H1 (cell line): Measurements from ENCODE around the gene ZBTB47. TPM values are rescaled to one million over a fixed set of nuclear protein-coding genes. Genes with fewer than 3 reads are reported as not detected.

ENCODE experiments used
- CTCF ChIA-PET: fragments of 300-600 bp; sonication (Branson Sonifier 250); formaldehyde crosslinking; loops from one replicate; lab custom pipeline; 2021; ENCODE audit not compliant: partially characterized antibody; lab: Charles Lee
- POLR2A ChIA-PET: fragments of 300-600 bp; sonication (Branson Sonifier 250); formaldehyde crosslinking; loops from one replicate; lab custom pipeline; 2021; ENCODE audit warnings: inconsistent platforms; ENCODE audit not compliant: partially characterized antibody; lab: Charles Lee
- DNase-seq, 2 experiments: peaks; one replicate each; pipeline versions ENCODE4 v3.0.0 to v3.0.0-alpha.2; 2010 to 2022; ENCODE audit warnings: low spot score in 2 of 2, low read depth in 1 of 2, mixed read lengths in 1 of 2
- FAIRE-seq: peaks from 2 replicates; lab custom pipeline; 2011; peaks lifted over from hg19 to GRCh38; lab: Jason Lieb, UNC
- H2AFZ ChIP-seq: 2 replicates; pipeline ENCODE4 v1.8.1; 2012; ENCODE audit warnings: low read length, inconsistent platforms
- H2AK5ac ChIP-seq: 2 replicates; pipeline ENCODE4 v1.6.1; 2013; ENCODE audit warnings: low read depth, low read length
- H2BK120ac ChIP-seq: replicated peaks from 2 replicates; pipeline ENCODE3; 2013; ENCODE audit warnings: low read depth, low read length, inconsistent platforms
- H2BK12ac ChIP-seq: 2 replicates; pipeline ENCODE4 v1.6.1; 2013; ENCODE audit warnings: low read depth, low read length
- H2BK15ac ChIP-seq: 2 replicates; pipeline ENCODE4 v1.6.1; 2013; ENCODE audit warnings: low read length
- H2BK20ac ChIP-seq: 2 replicates; pipeline ENCODE4 v1.6.1; 2013; ENCODE audit warnings: low read length
- H2BK5ac ChIP-seq: 2 replicates; pipeline ENCODE4 v1.6.1; 2013; ENCODE audit warnings: low read depth, low read length
- H3K14ac ChIP-seq: 2 replicates; pipeline ENCODE4 v1.6.1; 2013; ENCODE audit warnings: inconsistent platforms; ENCODE audit not compliant: insufficient read length
- H3K18ac ChIP-seq: 2 replicates; pipeline ENCODE4 v1.6.1; 2013; ENCODE audit warnings: low read length; ENCODE audit errors: extremely low read depth
- H3K23ac ChIP-seq: 2 replicates; pipeline ENCODE4 v1.6.1; 2013; ENCODE audit warnings: inconsistent platforms; ENCODE audit not compliant: insufficient read length
- H3K23me2 ChIP-seq: 2 replicates; pipeline ENCODE4 v1.6.1; 2013; ENCODE audit warnings: low read depth, low read length
- H3K27ac ChIP-seq: 2 replicates; pipeline ENCODE4 v1.6.1; 2011; ENCODE audit warnings: low read depth, low read length, inconsistent platforms
- H3K27me3 ChIP-seq, 4 experiments: replicated peaks in 1 of 4; 1 replicate in 1 of 4; 2 replicates in 3 of 4; pipeline versions ENCODE4 v1.6.1 to v1.8.1; 2011 to 2013; ENCODE audit warnings: low read length in 3 of 4, mild to moderate bottlenecking in 3 of 4, inconsistent platforms in 2 of 4, mixed read lengths in 2 of 4, moderate library complexity in 1 of 4; ENCODE audit not compliant: control insufficient read depth in 3 of 4, insufficient read depth in 3 of 4; ENCODE audit errors: extremely low read depth in 1 of 4
- H3K36me3 ChIP-seq, 4 experiments: 2 replicates each; pipeline versions ENCODE4 v1.6.1 to v1.8.1; 2011 to 2013; ENCODE audit warnings: mild to moderate bottlenecking in 4 of 4, low read length in 3 of 4, moderate library complexity in 2 of 4, control low read depth in 1 of 4, inconsistent platforms in 1 of 4; ENCODE audit not compliant: insufficient read depth in 4 of 4, control insufficient read depth in 2 of 4
- H3K4ac ChIP-seq: replicated peaks from 2 replicates; pipeline ENCODE3; 2013; ENCODE audit warnings: low read length, low read depth, mixed read lengths, inconsistent platforms; ENCODE audit not compliant: insufficient read length
- H3K4me1 ChIP-seq, 4 experiments: replicated peaks in 1 of 4; 1 replicate in 1 of 4; 2 replicates in 3 of 4; pipeline versions ENCODE4 v1.6.1 to v1.8.1; 2011 to 2013; ENCODE audit warnings: low read length in 3 of 4, inconsistent platforms in 2 of 4, mixed read lengths in 1 of 4; ENCODE audit not compliant: insufficient read depth in 4 of 4, control insufficient read depth in 3 of 4
- H3K4me2 ChIP-seq, 2 experiments: 2 replicates each; pipeline versions ENCODE4 v1.6.1 to v1.8.1; 2011 to 2013; ENCODE audit warnings: low read depth in 2 of 2, low read length in 2 of 2, control low read depth in 1 of 2, inconsistent platforms in 1 of 2, mild to moderate bottlenecking in 1 of 2; ENCODE audit not compliant: insufficient read depth in 1 of 2
- H3K4me3 ChIP-seq, 4 experiments: fragments of 200-600, 300-600 bp in 1 of 4; sonication (generic), shearing (Covaris generic), sonication (Bioruptor Twin) in 1 of 4; 2 replicates each; pipeline versions ENCODE4 v1.5.1 to v1.8.1; 2011 to 2016; ENCODE audit warnings: low read length in 4 of 4, low read depth in 3 of 4, control low read depth in 2 of 4, inconsistent platforms in 2 of 4, mild to moderate bottlenecking in 2 of 4, mixed read lengths in 1 of 4, moderate library complexity in 1 of 4; ENCODE audit not compliant: insufficient read depth in 2 of 4; ENCODE audit errors: extremely low read depth in 1 of 4
- H3K56ac ChIP-seq: replicated peaks from 2 replicates; pipeline ENCODE3; 2013; ENCODE audit warnings: low read depth, mild to moderate bottlenecking, mixed read lengths, low read length, inconsistent platforms; ENCODE audit not compliant: insufficient read length
- H3K79me1 ChIP-seq: 2 replicates; pipeline ENCODE4 v1.6.1; 2013; ENCODE audit warnings: low read depth, low read length, control low read depth
- H3K79me2 ChIP-seq, 2 experiments: 2 replicates each; pipeline versions ENCODE4 v1.6.1 to v1.8.1; 2012 to 2013; ENCODE audit warnings: low read length in 2 of 2, mild to moderate bottlenecking in 2 of 2, inconsistent platforms in 1 of 2; ENCODE audit not compliant: insufficient read depth in 2 of 2, control insufficient read depth in 1 of 2
- H3K9ac ChIP-seq, 4 experiments: replicated peaks in 1 of 4; 1 replicate in 1 of 4; 2 replicates in 3 of 4; pipeline versions ENCODE4 v1.6.1 to v1.8.1; 2011 to 2013; ENCODE audit warnings: low read depth in 3 of 4, low read length in 3 of 4, control low read depth in 2 of 4, mild to moderate bottlenecking in 2 of 4, moderate library complexity in 2 of 4, inconsistent platforms in 1 of 4; ENCODE audit errors: extremely low read depth in 1 of 4
- H3K9me3 ChIP-seq, 2 experiments: 2 replicates each; pipeline versions ENCODE4 v1.6.1 to v1.8.1; 2012 to 2013; ENCODE audit warnings: mild to moderate bottlenecking in 2 of 2, moderate library complexity in 2 of 2, control low read depth in 1 of 2, inconsistent platforms in 1 of 2, low read depth in 1 of 2, low read length in 1 of 2, mixed read lengths in 1 of 2; ENCODE audit not compliant: insufficient read depth in 2 of 2
- H4K20me1 ChIP-seq, 2 experiments: replicated peaks in 1 of 2; 2 replicates each; pipeline versions ENCODE3 to v1.8.1; 2011 to 2013; ENCODE audit warnings: inconsistent platforms in 2 of 2, low read length in 2 of 2, mild to moderate bottlenecking in 1 of 2; ENCODE audit not compliant: insufficient read depth in 2 of 2, control insufficient read depth in 1 of 2
- H4K5ac ChIP-seq: 2 replicates; pipeline ENCODE4 v1.6.1; 2013; ENCODE audit warnings: low read length, low read depth, mixed read lengths, inconsistent platforms; ENCODE audit not compliant: insufficient read length
- H4K8ac ChIP-seq: 2 replicates; pipeline ENCODE4 v1.8.0; 2013; ENCODE audit warnings: mild to moderate bottlenecking, moderate library complexity, low read length, inconsistent platforms; ENCODE audit not compliant: insufficient read depth; ENCODE audit errors: extremely low read depth
- H4K91ac ChIP-seq: replicated peaks from 2 replicates; pipeline ENCODE3; 2013; ENCODE audit warnings: low read length, mixed read lengths, inconsistent platforms; ENCODE audit not compliant: insufficient read length
- CBX5 ChIP-seq: fragments of 300-800, 300-1000 bp; sonication (generic); IDR thresholded peaks from 2 replicates; pipeline ENCODE4 v1.7.1; 2016; ENCODE audit warnings: antibody characterized with exemption, low read length, low read depth
- EZH2 ChIP-seq: fragments of 200-600 bp; sonication (generic); IDR thresholded peaks from 2 replicates; pipeline ENCODE4 v1.7.1; 2012; ENCODE audit warnings: low read depth, mild to moderate bottlenecking, moderate library complexity, low read length, inconsistent platforms; ENCODE audit not compliant: severe bottlenecking
- KDM1A ChIP-seq: fragments of 200-600, 300-600 bp; sonication (generic); IDR thresholded peaks from 2 replicates; pipeline ENCODE4 v1.7.1; 2016; ENCODE audit warnings: mild to moderate bottlenecking, low read length, borderline replicate concordance
- NRF1 ChIP-seq: IDR thresholded peaks from 2 replicates; pipeline ENCODE4 v1.6.1; 2011; ENCODE audit warnings: mild to moderate bottlenecking, low read depth, low read length, improper control_type of control experiment
- RBBP5 ChIP-seq: IDR thresholded peaks from 2 replicates; pipeline ENCODE4 v1.7.1; 2012; ENCODE audit warnings: low read depth, mild to moderate bottlenecking, inconsistent platforms, low read length, moderate library complexity, borderline replicate concordance
- TCF12 ChIP-seq: IDR thresholded peaks from 2 replicates; pipeline ENCODE4 v1.6.1; 2011; ENCODE audit warnings: low read depth, mild to moderate bottlenecking, low read length
- YY1 ChIP-seq: IDR thresholded peaks from 2 replicates; pipeline ENCODE4 v1.6.1; 2011; ENCODE audit warnings: low read depth, mild to moderate bottlenecking, low read length
- WGBS, 2 experiments: shearing (Covaris generic) in 1 of 2; methylation state at CpG; one replicate each; pipeline versions ENCODE4 v1.1.6 to v1.1.7; 2013 to 2015; ENCODE audit warnings: low lambda C conversion rate in 2 of 2, mixed read lengths in 2 of 2, inconsistent platforms in 1 of 2, low coverage in 1 of 2, missing lambda C conversion rate in 1 of 2; ENCODE audit not compliant: insufficient replicate concordance in 2 of 2, insufficient coverage in 1 of 2, insufficient read length in 1 of 2; ENCODE audit errors: extremely low coverage in 1 of 2, missing lambda C conversion rate in 1 of 2; 5-methylcytosine and 5-hydroxymethylcytosine counted together
- polyA plus RNA-seq, 7 experiments: library from polyadenylated mRNA; depleted of rRNA in 3 of 7; stranded (reverse) in 5 of 7; unstranded in 2 of 7; fragments of >200 nt in 5 of 7; fragments of 200-250 nt in 2 of 7; gene quantifications; 1 replicate in 5 of 7; 2 replicates in 1 of 7; 4 replicates in 1 of 7; pipeline versions ENCODE4 v1.2.1 to v1.2.3, GENCODE V29; 2011 to 2013; ENCODE audit warnings: missing spikeins in 2 of 7, mixed read lengths in 2 of 7
- total RNA-seq: library from RNA; stranded (reverse); fragmentation: NEBNext Ultra II Directional; extraction: Animal tissue kit (Norgen Biotek cat#: 25700); gene quantifications from 2 replicates; pipeline ENCODE4 v1.2.1, GENCODE V29; 2021

Gene ZBTB47
- total and polyA plus RNA-seq, 2 of the 8 experiments (the other 6 are each of a cell fraction or from before 2014, with no cell fraction given), result 2.8 to 4.1 TPM

- Histone ChIP-seq H3K18ac (no peak overlapping the region), H4K8ac (no peak overlapping the region), H4K5ac (no peak overlapping the region), H3K79me2 (peaks cover 12 to 95% of the 10 kb centered on the region in 2 experiments), H2AFZ (no peak overlapping the region), H4K20me1 (peaks cover 2 to 5% of the 10 kb centered on the region in 2 experiments), H2BK12ac (no peak overlapping the region), H3K9ac (no peak overlapping the region), H3K27me3 (no peaks in the 10 kb centered on the region), H3K36me3 (peaks cover 0 to 8% (median 2%) of the 10 kb centered on the region in 4 experiments; a peak in 1 of 8 replicates), H3K9me3 (no peaks in the 10 kb centered on the region), H3K23me2 (no peaks in the 10 kb centered on the region), H3K79me1 (0 out of 2 replicates have a peak, but pooled peaks cover 6% of the 10 kb centered on the region), H3K23ac (no peak overlapping the region), H3K4me2 (no peak overlapping the region), H2BK120ac (no peak overlapping the region), H3K27ac (no peak overlapping the region), H4K91ac (no peak overlapping the region), H2BK20ac (no peak overlapping the region), H2BK15ac (no peak overlapping the region), H3K4me3 (no peak overlapping the region), H2BK5ac (no peak overlapping the region), H3K14ac (no peak overlapping the region), H3K4ac (no peak overlapping the region), H2AK5ac (no peak overlapping the region), H3K4me1 (no peaks in the 10 kb centered on the region), H3K56ac (no peak overlapping the region)
- no peak for FAIRE-seq
- no peak for DNase-seq
- POLR2A ChIA-PET, result interaction anchor here (0.9 to 6.0 kb wide), 6 partner anchors 11 to 41 kb away, joined by 3 to 45 read pairs (median 6); partner anchors contain the start of genes NKTR, SEC22C and SS18L2
- TF ChIP-seq KDM1A, result no peak
- TF ChIP-seq EZH2, result no peak
- TF ChIP-seq YY1, result no peak
- no peak for TF ChIP-seq TCF12
- no peak for TF ChIP-seq CBX5
- TF ChIP-seq RBBP5, result no peak
- no peak for TF ChIP-seq NRF1
- CTCF ChIA-PET, result interaction anchor here (0.7 to 3.1 kb wide), 21 partner anchors 8 to 181 kb away, joined by 3 to 26 read pairs (median 5); partner anchors contain the start of genes NKTR and SEC22C
- 87% methylated on average over 3 of the region's 3 CpGs; no CpG with 5 or more reads in 1 of the 2 experiments for WGBS, 2 experiments
These were observed 40.6 kb upstream of the ZBTB47 start for GRCh38 chr3:42612928-42613327.
